NB4 (cell line): ENCODE measurements around the gene WASF1.

Experiments
- DNase-seq: peaks from one replicate; pipeline ENCODE4 v3.0.0; 2010; ENCODE audit warnings: low read depth
- H3K4me3 ChIP-seq: one replicate; pipeline ENCODE4 v1.5.1; 2011; ENCODE audit warnings: mild to moderate bottlenecking, low read depth, low read length, moderate library complexity
- MYC ChIP-seq: IDR thresholded peaks from 2 replicates; pipeline ENCODE4 v1.6.1; 2011; ENCODE audit warnings: low read depth, low read length
- POLR2A ChIP-seq: IDR thresholded peaks from 2 replicates; pipeline ENCODE4 v1.6.1; 2011; ENCODE audit warnings: mild to moderate bottlenecking; ENCODE audit not compliant: insufficient read length; ENCODE audit errors: extremely low read depth
- TF ChIP-seq, protein P1 (sequence below): IDR thresholded peaks from 2 replicates; pipeline ENCODE4 v1.6.1; 2011; ENCODE audit warnings: low read depth, low read length
- TF ChIP-seq, protein P2 (sequence below): IDR thresholded peaks from one replicate; pipeline ENCODE4 v1.5.1; 2012; ENCODE audit warnings: low read depth, low read length

The WASF1 gene

DNA sequence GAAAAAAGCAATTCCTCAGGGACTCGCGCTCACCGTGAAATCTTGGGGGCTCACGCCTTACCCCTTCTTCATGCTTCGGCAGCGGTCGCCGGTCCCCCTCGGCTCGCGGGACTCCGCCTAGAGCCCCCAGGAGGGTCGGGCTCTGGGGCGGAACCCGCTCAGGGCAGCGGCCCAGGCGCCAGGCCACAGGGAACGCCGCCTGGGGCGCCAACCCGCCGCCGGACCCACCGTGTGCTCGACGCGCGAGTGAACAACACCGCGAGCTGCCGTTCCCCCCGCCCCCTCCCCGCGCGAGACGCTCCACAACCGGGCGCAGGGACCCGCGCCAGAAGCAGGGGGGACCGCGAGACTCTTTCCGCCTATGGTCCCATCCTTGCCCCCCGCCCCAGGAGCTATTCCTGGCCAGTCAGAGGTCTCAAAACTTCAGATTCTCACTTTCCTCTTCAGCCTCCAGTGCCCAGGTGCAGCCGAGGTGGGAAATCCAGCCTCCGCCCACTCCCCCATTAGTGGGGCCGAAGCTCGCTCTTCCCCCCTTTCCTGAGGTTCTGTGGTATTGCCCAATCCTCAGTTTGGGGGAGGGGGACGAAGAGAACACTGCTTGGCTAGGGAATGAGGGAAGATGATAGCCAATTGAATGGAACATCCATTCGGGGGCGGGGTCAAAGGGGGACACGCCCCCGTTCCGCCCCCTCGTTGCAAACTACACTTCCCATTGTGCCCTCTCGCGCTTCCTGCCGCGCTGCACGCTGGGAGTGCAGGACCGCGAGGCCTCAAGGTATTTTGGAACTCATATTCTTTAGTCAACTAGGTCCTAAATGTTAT lies at the start of gene WASF1:
TSS of gene WASF1 (minus strand) at position 265 of the 822 bp plus-strand sequence. CDS start 52,069 bp downstream, outside the sequence.
- TF ChIP-seq POLR2A (no peak), MYC (peak; percentile 95)
- TF ChIP-seq, protein P1, sequence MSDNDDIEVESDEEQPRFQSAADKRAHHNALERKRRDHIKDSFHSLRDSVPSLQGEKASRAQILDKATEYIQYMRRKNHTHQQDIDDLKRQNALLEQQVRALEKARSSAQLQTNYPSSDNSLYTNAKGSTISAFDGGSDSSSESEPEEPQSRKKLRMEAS = peak; percentile 80
- TF ChIP-seq, protein P2, sequence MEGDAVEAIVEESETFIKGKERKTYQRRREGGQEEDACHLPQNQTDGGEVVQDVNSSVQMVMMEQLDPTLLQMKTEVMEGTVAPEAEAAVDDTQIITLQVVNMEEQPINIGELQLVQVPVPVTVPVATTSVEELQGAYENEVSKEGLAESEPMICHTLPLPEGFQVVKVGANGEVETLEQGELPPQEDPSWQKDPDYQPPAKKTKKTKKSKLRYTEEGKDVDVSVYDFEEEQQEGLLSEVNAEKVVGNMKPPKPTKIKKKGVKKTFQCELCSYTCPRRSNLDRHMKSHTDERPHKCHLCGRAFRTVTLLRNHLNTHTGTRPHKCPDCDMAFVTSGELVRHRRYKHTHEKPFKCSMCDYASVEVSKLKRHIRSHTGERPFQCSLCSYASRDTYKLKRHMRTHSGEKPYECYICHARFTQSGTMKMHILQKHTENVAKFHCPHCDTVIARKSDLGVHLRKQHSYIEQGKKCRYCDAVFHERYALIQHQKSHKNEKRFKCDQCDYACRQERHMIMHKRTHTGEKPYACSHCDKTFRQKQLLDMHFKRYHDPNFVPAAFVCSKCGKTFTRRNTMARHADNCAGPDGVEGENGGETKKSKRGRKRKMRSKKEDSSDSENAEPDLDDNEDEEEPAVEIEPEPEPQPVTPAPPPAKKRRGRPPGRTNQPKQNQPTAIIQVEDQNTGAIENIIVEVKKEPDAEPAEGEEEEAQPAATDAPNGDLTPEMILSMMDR = no peak
- H3K4me3 ChIP-seq = peak within 1 kb of the TSS; percentile 97
- DNase-seq = peak; percentile 97

DNA sequence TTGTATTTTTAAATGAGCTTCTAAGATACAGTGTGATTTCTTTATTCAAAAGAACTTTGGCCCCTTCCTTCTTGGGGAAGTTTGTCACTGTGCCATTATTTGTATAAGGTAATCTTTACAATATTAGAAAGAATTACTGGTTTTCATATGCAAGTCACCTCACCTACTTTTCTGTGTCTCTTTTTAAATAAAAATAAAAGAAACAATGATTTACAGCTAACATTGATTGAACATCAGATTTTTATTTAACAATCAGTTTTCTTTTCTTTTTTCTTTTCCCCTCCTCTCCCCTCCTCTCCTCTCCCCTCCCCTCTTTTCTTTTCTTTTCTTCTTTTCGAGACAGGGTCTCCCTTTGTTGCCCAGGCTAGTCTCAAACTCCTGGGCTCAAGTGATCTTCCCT lies 46.8 kb upstream of the WASF1 start:
- TF ChIP-seq, protein P1 = no peak
- TF ChIP-seq MYC (no peak), POLR2A (no peak)
- TF ChIP-seq, protein P2 = no peak
- H3K4me3 ChIP-seq = no peak overlapping the region
- no peak for DNase-seq

DNA sequence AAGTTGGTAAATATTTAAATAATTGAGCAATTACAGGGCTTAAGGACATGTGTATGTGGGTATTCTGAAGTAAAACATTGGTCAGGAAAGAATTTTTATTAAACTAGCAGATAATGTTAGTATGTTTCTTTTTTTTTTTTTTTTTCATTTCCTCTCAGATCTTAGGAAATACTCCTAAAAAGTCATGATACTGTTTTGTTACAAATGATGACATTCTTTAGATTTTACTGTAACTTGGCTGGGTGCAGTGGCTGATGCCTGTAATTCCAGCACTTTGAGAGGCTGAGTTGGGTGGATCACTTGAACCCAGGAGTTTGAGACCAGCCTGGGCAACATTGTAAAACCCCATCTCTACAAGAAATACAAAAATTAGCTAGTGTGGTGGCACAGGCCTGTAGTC lies 42.3 kb upstream of the WASF1 start:
- H3K4me3 ChIP-seq = no peak overlapping the region
- TF ChIP-seq POLR2A = no peak
- TF ChIP-seq MYC = no peak
- TF ChIP-seq, protein P2 = no peak
- TF ChIP-seq, protein P1 = no peak
- DNase-seq = no peak

DNA sequence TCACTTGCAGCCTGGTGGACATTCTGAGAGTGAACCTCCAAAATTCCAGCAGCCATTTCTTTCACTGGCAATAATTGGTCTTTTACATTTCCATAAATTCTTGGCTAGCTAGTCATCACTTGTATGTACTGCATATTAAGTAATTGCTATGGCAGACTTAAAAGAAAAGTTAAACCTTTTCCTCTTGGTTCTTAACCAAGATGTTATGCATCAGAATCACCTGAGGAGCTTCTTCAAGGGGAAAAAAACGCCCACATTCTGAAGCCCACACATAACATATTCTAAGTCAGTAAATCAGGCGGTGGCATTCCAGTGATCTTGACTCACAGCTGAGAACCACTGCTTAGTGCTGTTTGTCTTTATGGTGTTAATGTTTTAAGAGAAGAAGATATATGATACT lies 37.8 kb upstream of the WASF1 start:
- TF ChIP-seq, protein P1 = no peak
- no peak for TF ChIP-seq MYC
- TF ChIP-seq POLR2A = no peak
- TF ChIP-seq, protein P2 = no peak
- DNase-seq = no peak
- H3K4me3 ChIP-seq = no peak overlapping the region

DNA sequence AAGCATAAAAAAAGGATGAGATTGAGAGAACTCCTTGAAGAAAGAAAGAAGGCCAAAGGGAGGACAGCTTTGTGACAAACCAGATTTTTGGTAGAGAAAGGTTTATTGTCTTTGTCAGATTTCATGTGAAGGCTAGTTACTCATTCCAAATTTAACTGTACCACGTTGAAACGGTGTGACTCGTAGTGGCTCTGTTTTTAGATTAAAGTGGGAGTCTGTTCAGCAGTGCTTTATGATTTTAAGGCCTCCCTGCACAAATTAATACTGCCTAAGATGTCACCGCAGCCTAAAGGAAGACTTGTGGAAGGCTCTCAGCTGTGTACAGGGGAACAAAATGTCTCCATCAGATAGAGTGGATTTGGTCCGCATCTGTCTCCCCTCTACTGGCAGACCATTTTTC lies 36.7 kb upstream of the WASF1 start:
- no peak for TF ChIP-seq POLR2A
- H3K4me3 ChIP-seq = no peak overlapping the region
- no peak for DNase-seq

DNA sequence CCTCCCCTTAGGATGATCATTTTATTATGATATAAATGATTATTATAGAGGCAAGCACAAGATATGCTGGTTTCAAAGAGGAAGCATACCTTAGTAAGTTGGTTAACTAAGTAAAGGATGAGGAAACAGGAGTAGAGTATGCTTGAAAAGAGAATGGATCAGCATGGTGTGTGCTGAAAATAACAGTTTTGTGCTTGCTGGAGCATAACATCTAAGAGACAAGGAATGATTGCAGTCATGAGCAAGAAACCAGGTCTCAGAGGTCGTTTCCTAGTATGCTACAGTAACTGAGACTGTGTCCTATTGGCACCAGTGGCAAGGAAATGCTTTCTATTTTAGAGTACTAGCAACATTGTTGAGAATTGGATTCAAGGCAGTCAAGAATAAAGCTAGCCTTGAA lies 34.9 kb upstream of the WASF1 start:
- no peak for DNase-seq
- TF ChIP-seq MYC (no peak), POLR2A (no peak)
- TF ChIP-seq, protein P2 = no peak
- TF ChIP-seq, protein P1 = no peak
- no peak overlapping the region for H3K4me3 ChIP-seq
